DMS153 (cell line): Measurements from ENCODE around the gene IRF7.

ENCODE experiments used
- DNase-seq: peaks from one replicate; lab custom pipeline; 2025; lab: John Stamatoyannopoulos, UW

Gene IRF7

GRCh38 chr11:607971-608659 is 7.6 kb downstream of the IRF7 start:
- DNase-seq: no peak

- no peak for DNase-seq
Observed at GRCh38 chr11:607020-607780, 8.6 kb downstream of the IRF7 start.

- DNase-seq: peak; percentile 18
Observed at GRCh38 chr11:606245-606644, 9.5 kb downstream of the IRF7 start.

GRCh38 chr11:605286-606129 is 10.2 kb downstream of the IRF7 start:
- DNase-seq: no peak

- DNase-seq: no peak
Observed at GRCh38 chr11:603154-603553, 12.6 kb downstream of the IRF7 start.

- no peak for DNase-seq
Observed at GRCh38 chr11:601573-602245, 14.0 kb downstream of the IRF7 start.

- no peak for DNase-seq
Observed at GRCh38 chr11:598005-598680, 17.6 kb downstream of the IRF7 start.

- no peak for DNase-seq
Observed at GRCh38 chr11:597166-597725, 18.5 kb downstream of the IRF7 start.

GRCh38 chr11:596374-596773 is 19.4 kb downstream of the IRF7 start:
- DNase-seq: no peak

- no peak for DNase-seq
Observed at GRCh38 chr11:595400-595799, 20.4 kb downstream of the IRF7 start.

GRCh38 chr11:593347-593746 is 22.4 kb downstream of the IRF7 start:
- DNase-seq: no peak

GRCh38 chr11:592918-593317 is 22.8 kb downstream of the IRF7 start:
- DNase-seq: no peak

GRCh38 chr11:592501-592900 is 23.2 kb downstream of the IRF7 start:
- DNase-seq: no peak

- no peak for DNase-seq
Observed at GRCh38 chr11:590997-591396, 24.8 kb downstream of the IRF7 start.

GRCh38 chr11:589798-590197 is 26.0 kb downstream of the IRF7 start:
- no peak for DNase-seq

GRCh38 chr11:587978-588380 is 27.8 kb downstream of the IRF7 start:
- no peak for DNase-seq

GRCh38 chr11:587546-587945 is 28.2 kb downstream of the IRF7 start:
- no peak for DNase-seq

GRCh38 chr11:586376-587316 is 29.1 kb downstream of the IRF7 start:
- DNase-seq: no peak

GRCh38 chr11:584287-584686 is 31.5 kb downstream of the IRF7 start:
- DNase-seq: no peak

GRCh38 chr11:581752-582151 is 34.0 kb downstream of the IRF7 start:
- DNase-seq: no peak
